Ovary (tissue), 9 donors: ENCODE results near the gene HSPBP1. TPM values are rescaled to one million over a fixed set of nuclear protein-coding genes. Genes with fewer than 3 reads are reported as not detected.

Source experiments
- DNase-seq, 5 donors: peaks; one replicate each; pipeline ENCODE4 v3.0.0-alpha.2; 2019 to 2020
- H3K27ac ChIP-seq, 2 donors: fragments of 200-600 bp; one replicate each; pipeline versions ENCODE4 v1.5.1 to v1.8.0; 2019 to 2022
- H3K27me3 ChIP-seq: fragments of 200-600 bp; one replicate; pipeline ENCODE4 v1.8.0; 2022
- H3K36me3 ChIP-seq: fragments of 200-600 bp; sonication (generic); one replicate; pipeline ENCODE4 v1.5.1; 2019
- H3K4me1 ChIP-seq: one replicate; pipeline ENCODE4 v1.8.1; 2013; ENCODE audit warnings: mild to moderate bottlenecking, moderate library complexity; ENCODE audit not compliant: insufficient read depth
- H3K4me3 ChIP-seq: fragments of 200-600 bp; sonication (generic); one replicate; pipeline ENCODE4 v1.5.1; 2017
- H3K9me3 ChIP-seq, 2 donors: fragments of 200-600 bp in 1 of 2; sonication (generic) in 1 of 2; one replicate each; pipeline versions ENCODE4 v1.5.1 to v1.8.1; 2013 to 2019; ENCODE audit warnings: mild to moderate bottlenecking in 1 of 2, moderate library complexity in 1 of 2
- CTCF ChIP-seq, 3 donors: fragments of 450-650 bp in 2 of 3; fragments of 200-600 bp in 1 of 3; IDR thresholded peaks; one replicate each; pipeline versions ENCODE4 v1.5.1 to v1.8.0; 2016 to 2022; ENCODE audit warnings: antibody characterized with exemption in 3 of 3, mild to moderate bottlenecking in 1 of 3
- EP300 ChIP-seq: sonication (generic); formaldehyde crosslinking; IDR thresholded peaks from one replicate; pipeline ENCODE4 v1.6.1; 2017; ENCODE audit warnings: antibody characterized with exemption
- POLR2A ChIP-seq: fragments of 450-650 bp; IDR thresholded peaks from one replicate; pipeline ENCODE4 v1.6.1; 2017; ENCODE audit warnings: antibody characterized with exemption, mild to moderate bottlenecking, moderate library complexity
- WGBS, 3 donors: extraction: QIAGEN DNeasy Blood & Tissue Kit in 1 of 3; methylation state at CpG; one replicate each; pipeline versions ENCODE4 v1.1.5 to v1.1.7; 2013 to 2017; 5-methylcytosine and 5-hydroxymethylcytosine counted together
- intact Hi-C, 4 donors: fragments of 100-400 bp; cut with DNase I; formaldehyde crosslinking; loops; one replicate each; pipeline versions ENCODE4 v1.11.0 to v1.15.1; 2022 to 2023
- polyA plus RNA-seq, 2 donors: library from polyadenylated mRNA; stranded (reverse); fragments of 200-250 nt in 1 of 2; fragments of 350-450 nt in 1 of 2; fragmentation: Illumina TruSeq in 1 of 2; extraction: RNeasy Lipid Tissue Mini Kit (QIAGEN cat#74804) in 1 of 2; gene quantifications; one replicate each; pipeline ENCODE4 v1.2.3, GENCODE V29; 2013 to 2014
- total RNA-seq, 7 donors: library from RNA; depleted of rRNA in 2 of 7; stranded (reverse); fragments of >200 nt in 2 of 7; fragmentation: NEBNext Ultra II Directional in 3 of 7; extraction: Animal tissue kit (Norgen Biotek cat#: 25700) in 3 of 7; gene quantifications; one replicate each; pipeline versions ENCODE4 v1.1.0 to v1.2.4, GENCODE V29; 2016 to 2023
- donor health status: DM: no; HTN: no; CAD: no; lungs with moderate emphysema.
- donor health status: DM: no; HTN: no; CAD: no.
- donor health status: Bipolar disorder and iron deficiency.
- donor health status: DM: yes; HTN: yes; CAD: no.
- donor health status: DM: no; HTN: no; CAD: no.
- donor health status: DM: yes; HTN: yes; CAD: no.

Gene HSPBP1
- total and polyA plus RNA-seq, 9 donors, result 3.6 to 40.7 (median 31.8) TPM

GRCh38 chr19:55250262-55251036 lies 29.5 kb downstream of the HSPBP1 start:
- WGBS, 3 donors, result 83 to 86% (median 85%) methylated on average over 18 of the region's 18 CpGs
- intact Hi-C loops, result no loop called here
- Histone ChIP-seq H3K27ac (no peak overlapping the region), H3K36me3 (no peaks in the 10 kb centered on the region), H3K27me3 (no peaks in the 10 kb centered on the region), H3K4me3 (no peak overlapping the region), H3K9me3 (no peaks in the 10 kb centered on the region), H3K4me1 (peaks cover 2% of the 10 kb centered on the region)
- peak in 1 of 5 donors; percentile 21 for DNase-seq
- TF ChIP-seq CTCF (IDR thresholded peaks at IDR 0.05) (no peak), POLR2A (no peak), EP300 (no peak)

GRCh38 chr19:55249841-55250240 lies 30.1 kb downstream of the HSPBP1 start:
- whole genome bisulfite sequencing, 3 donors, result 87 to 95% (median 92%) methylated on average over 11 of the region's 11 CpGs
- Histone ChIP-seq H3K4me1 (peaks cover 2% of the 10 kb centered on the region), H3K4me3 (no peak overlapping the region), H3K36me3 (no peaks in the 10 kb centered on the region), H3K9me3 (no peaks in the 10 kb centered on the region), H3K27ac (no peak overlapping the region), H3K27me3 (no peaks in the 10 kb centered on the region)
- DNase-seq, result no peak
- intact Hi-C loops, result no loop called here
- TF ChIP-seq CTCF (IDR thresholded peaks at IDR 0.05) (no peak), EP300 (no peak), POLR2A (no peak)

- intact Hi-C loops, result no loop called here
- no peaks in the 10 kb centered on the region for H3K4me1 ChIP-seq
- H3K36me3 ChIP-seq, result no peaks in the 10 kb centered on the region
- TF ChIP-seq EP300, result no peak
- TF ChIP-seq POLR2A, result no peak
- no peak for TF ChIP-seq CTCF (IDR thresholded peaks at IDR 0.05)
- WGBS, 3 donors, result 75 to 77% (median 76%) methylated on average over 9 of the region's 9 CpGs
- H3K27ac ChIP-seq, result no peak overlapping the region
- H3K4me3 ChIP-seq, result no peak overlapping the region
- no peak for DNase-seq
- H3K9me3 ChIP-seq, result no peaks in the 10 kb centered on the region
- H3K27me3 ChIP-seq, result no peaks in the 10 kb centered on the region
Measured at GRCh38 chr19:55248704-55249103, 31.2 kb downstream of the HSPBP1 start.

- Histone ChIP-seq H3K27me3 (no peaks in the 10 kb centered on the region), H3K9me3 (no peaks in the 10 kb centered on the region), H3K36me3 (no peaks in the 10 kb centered on the region), H3K27ac (no peak overlapping the region), H3K4me1 (no peaks in the 10 kb centered on the region), H3K4me3 (no peak overlapping the region)
- DNase-seq, result no peak
- TF ChIP-seq EP300 (no peak), CTCF (IDR thresholded peaks at IDR 0.05) (no peak), POLR2A (no peak)
- intact Hi-C loops, result no loop called here
- 64 to 71% (median 64%) methylated on average over 10 of the region's 10 CpGs for WGBS, 3 donors
Measured at GRCh38 chr19:55248166-55248675, 31.7 kb downstream of the HSPBP1 start.
